HG02973 (cell line): ENCODE measurements around the gene RBFOX2.

Experiments used
- ATAC-seq: cut with Tn5 transposase; IDR thresholded peaks from one replicate; pipeline ENCODE4 v1.9.1; 2021; ENCODE audit warnings: moderate library complexity; ENCODE audit not compliant: unreplicated experiment

The RBFOX2 gene

GRCh38 chr22:35978889-35979288 lies 49.7 kb downstream of the RBFOX2 start:
- no peak for ATAC-seq

- no peak for ATAC-seq
These were observed 50.4 kb downstream of the RBFOX2 start for GRCh38 chr22:35978201-35978600.

- no peak for ATAC-seq
These were observed 51.5 kb downstream of the RBFOX2 start for GRCh38 chr22:35977136-35977535.

GRCh38 chr22:35973388-35973787 lies 55.2 kb downstream of the RBFOX2 start:
- ATAC-seq, result no peak

- no peak for ATAC-seq
These were observed 56.1 kb downstream of the RBFOX2 start for GRCh38 chr22:35972559-35972958.

GRCh38 chr22:35971456-35972119 lies 57.0 kb downstream of the RBFOX2 start:
- no peak for ATAC-seq

DNA sequence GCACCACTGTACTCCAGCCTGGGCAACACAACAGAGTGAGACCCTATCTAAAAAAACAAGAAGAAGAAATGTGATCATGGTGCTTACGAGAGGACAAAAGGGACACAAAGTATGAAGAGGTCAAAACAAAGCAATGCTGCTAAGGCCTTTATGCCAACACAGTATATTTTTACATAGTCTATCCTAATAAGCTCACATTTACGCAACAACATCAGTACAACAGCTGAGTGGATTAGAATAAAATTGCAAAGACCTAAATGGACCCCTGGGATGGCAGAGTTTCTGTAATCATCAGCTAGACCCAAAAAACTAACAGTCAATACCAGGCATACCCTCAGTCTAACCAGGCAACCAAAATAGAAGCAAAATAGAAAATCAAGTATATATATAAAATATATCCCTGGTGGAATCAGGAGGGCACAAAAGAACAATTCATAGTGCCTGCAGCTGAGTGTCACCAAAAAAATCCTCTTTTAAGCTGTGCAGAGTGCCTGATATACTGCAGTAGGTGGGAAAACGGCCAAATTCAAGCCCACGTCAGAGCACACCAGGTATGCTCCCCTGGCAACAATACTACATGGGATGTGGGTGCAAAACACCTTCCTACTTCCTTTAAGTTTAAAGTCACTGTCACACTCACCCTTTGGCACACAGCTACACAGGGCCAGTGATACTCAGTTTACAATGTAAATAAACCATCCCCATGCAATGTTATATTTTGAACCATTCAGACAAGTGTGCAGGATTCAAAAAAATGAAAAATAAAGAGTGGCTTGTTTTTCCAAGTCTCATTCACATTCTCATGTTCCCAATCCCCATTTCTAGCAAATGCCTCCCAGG lies 57.8 kb downstream of the RBFOX2 start:
- no peak for ATAC-seq

DNA sequence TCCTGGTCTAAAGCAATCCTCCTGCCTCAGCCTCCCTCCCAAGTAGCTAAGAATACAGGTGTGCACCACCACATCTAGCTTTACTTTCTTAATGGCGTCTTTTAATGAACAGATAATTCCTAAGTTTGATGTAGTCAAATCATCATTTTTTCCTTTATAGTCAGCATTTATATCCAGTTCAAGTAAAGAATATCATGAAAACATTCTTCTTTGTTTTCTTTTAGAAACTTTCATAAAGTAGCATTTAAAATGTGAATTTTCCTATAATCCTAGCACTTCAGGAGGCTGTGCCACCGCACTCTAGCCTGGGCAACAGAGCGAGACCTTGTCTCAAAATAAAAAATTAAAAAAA lies 61.6 kb downstream of the RBFOX2 start:
- ATAC-seq, result no peak

- no peak for ATAC-seq
These were observed 62.1 kb downstream of the RBFOX2 start for GRCh38 chr22:35966314-35967045.

- ATAC-seq, result no peak
These were observed 65.3 kb downstream of the RBFOX2 start for GRCh38 chr22:35963237-35963810.

DNA sequence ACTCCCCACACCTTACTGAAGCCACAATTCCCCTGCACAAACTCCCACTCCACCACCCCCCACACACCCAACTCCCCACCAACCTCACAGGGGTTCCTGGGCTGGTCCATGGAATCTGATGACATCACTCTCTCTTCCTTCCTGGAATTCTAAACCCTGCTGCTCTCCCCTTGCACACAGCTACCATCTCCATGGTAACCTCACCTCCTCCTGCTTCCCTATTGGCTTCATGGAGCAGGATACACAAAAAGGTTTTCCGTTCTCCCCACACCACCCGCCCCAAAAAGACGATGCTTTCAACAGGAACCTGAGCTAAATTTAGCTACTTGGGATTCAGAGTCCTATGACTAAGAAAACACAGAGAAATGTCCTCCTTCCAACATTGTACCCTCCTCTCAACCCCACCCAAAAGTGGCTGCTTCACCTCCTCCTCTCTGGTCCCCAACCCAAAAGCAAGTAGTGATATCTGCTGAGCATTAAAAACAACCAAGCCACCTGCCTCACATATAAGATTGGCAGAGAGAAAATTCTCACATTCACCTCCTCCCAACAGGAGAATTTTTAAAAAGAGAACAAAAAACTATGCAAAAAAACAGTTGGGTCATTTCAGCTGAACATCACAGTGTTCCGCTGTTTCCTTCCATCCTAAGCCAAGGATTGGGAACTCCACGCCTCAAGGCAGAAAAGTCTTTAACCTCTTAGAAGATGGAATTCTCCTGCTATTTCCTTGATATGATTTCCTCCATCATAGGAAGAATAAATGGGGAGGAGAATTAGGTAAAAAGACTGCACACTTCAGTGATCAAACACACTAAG lies 66.9 kb downstream of the RBFOX2 start:
- no peak for ATAC-seq

DNA sequence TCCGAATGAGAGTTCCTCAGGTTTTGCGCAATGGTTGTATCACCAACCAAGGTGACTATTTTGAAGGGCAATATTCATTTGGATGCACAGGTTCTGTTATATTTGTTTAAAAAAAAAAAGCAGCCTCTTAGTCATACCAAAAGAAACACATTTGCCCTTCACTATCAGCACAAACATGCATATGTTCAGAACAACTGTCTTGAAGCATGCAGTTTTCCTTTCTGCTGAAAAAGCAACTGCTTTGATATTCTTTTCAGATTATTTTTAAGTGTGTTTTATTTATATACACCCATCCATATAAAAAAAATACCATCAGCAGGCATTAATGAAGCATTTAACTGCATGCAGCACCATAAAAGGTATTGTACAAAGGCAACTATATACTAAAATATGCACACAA lies 67.8 kb downstream of the RBFOX2 start:
- ATAC-seq, result no peak

GRCh38 chr22:35959121-35959800 lies 69.4 kb downstream of the RBFOX2 start:
- ATAC-seq, result no peak

DNA sequence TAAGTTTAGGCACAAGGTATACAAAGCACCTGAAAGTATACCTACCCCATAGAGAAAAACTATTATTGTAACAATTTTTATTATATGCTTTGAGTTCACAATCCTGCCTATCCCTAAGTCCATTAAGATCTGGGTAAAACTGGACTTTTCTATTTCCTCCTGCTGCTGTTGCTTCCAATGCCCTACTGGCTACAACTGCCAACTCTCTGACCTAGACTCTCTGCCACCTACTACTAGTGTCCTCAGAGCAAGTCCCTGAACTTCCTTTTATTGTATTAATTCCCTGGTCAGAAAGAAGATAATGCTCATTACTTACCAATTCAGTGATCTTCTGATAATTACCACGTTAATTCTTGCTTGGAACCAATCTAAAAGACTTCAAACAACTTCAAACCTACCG lies 70.3 kb downstream of the RBFOX2 start:
- no peak for ATAC-seq

- no peak for ATAC-seq
These were observed 71.0 kb downstream of the RBFOX2 start for GRCh38 chr22:35957589-35957988.

- no peak for ATAC-seq
These were observed 71.8 kb downstream of the RBFOX2 start for GRCh38 chr22:35956850-35957249.

GRCh38 chr22:35955546-35955945 lies 73.1 kb downstream of the RBFOX2 start:
- no peak for ATAC-seq

DNA sequence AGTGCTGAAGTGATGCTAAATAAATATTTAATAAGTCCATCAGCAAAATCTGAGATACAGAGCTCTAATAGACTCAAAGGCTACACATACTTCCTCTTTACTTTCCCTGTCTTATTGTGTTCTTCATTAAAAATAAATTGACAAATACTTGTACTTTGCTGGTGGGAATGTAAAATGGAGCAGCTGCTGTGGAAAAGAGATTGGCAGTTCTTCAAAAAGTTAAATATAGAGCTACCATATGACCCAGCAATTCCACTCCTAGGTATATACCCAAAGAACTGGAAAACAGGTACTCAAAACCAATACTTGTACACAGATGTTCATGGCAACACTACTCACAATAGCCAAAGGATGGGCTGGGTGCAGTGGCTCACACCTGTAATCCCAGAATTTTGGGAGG lies 76.0 kb downstream of the RBFOX2 start:
- ATAC-seq, result no peak

GRCh38 chr22:35950262-35950661 lies 78.4 kb downstream of the RBFOX2 start:
- no peak for ATAC-seq

GRCh38 chr22:35949243-35949642 lies 79.4 kb downstream of the RBFOX2 start:
- no peak for ATAC-seq
